HG03066 (cell line): Measurements from ENCODE around the gene RAET1G.
"Not testable (repeated sequence)": the region's sequence is repeated elsewhere in the genome, so short reads cannot be mapped to it uniquely, and the experiment has no call there.

Experiments
- ATAC-seq: cut with Tn5 transposase; IDR thresholded peaks from one replicate; pipeline ENCODE4 v1.9.1; 2021; ENCODE audit warnings: low read depth; ENCODE audit not compliant: unreplicated experiment

RAET1G gene

GRCh38 chr6:149922642-149923326 is at the start of gene RAET1G:
Gene RAET1G (minus strand): TSS chr6:149923121. CDS start chr6:149923010, 111 bp downstream.
- no peak for ATAC-seq

- ATAC-seq = no peak
Measured at GRCh38 chr6:149969635-149970034, 46.7 kb upstream of the RAET1G start.

GRCh38 chr6:149968909-149969308 is 46.0 kb upstream of the RAET1G start:
- ATAC-seq = not testable (repeated sequence)

- ATAC-seq = not testable (repeated sequence)
Measured at GRCh38 chr6:149967999-149968398, 45.1 kb upstream of the RAET1G start.

- ATAC-seq = no peak
Measured at GRCh38 chr6:149967591-149967990, 44.7 kb upstream of the RAET1G start.

GRCh38 chr6:149966319-149966718 is 43.4 kb upstream of the RAET1G start:
- not testable (repeated sequence) for ATAC-seq

GRCh38 chr6:149965194-149966020 is 42.5 kb upstream of the RAET1G start:
- no peak for ATAC-seq

GRCh38 chr6:149964308-149965193 is 41.6 kb upstream of the RAET1G start:
- no peak for ATAC-seq

GRCh38 chr6:149963462-149964307 is 40.8 kb upstream of the RAET1G start, which contains the start of gene ULBP1:
Gene ULBP1 (plus strand): TSS chr6:149963943. CDS start chr6:149964050, 107 bp downstream.
- ATAC-seq = no peak

GRCh38 chr6:149963212-149963461 is 40.2 kb upstream of the RAET1G start:
- ATAC-seq = no peak

- ATAC-seq = no peak
Measured at GRCh38 chr6:149962461-149963211, 39.7 kb upstream of the RAET1G start.

- ATAC-seq = no peak
Measured at GRCh38 chr6:149961728-149962425, 39.0 kb upstream of the RAET1G start.

- no peak for ATAC-seq
Measured at GRCh38 chr6:149960488-149960887, 37.6 kb upstream of the RAET1G start.

GRCh38 chr6:149959806-149960205 is 36.9 kb upstream of the RAET1G start:
- ATAC-seq = not testable (repeated sequence)

- not testable (repeated sequence) for ATAC-seq
Measured at GRCh38 chr6:149958124-149958523, 35.2 kb upstream of the RAET1G start.

GRCh38 chr6:149955654-149956317 is 32.9 kb upstream of the RAET1G start:
- not testable (repeated sequence) for ATAC-seq

- not testable (repeated sequence) for ATAC-seq
Measured at GRCh38 chr6:149954984-149955653, 32.2 kb upstream of the RAET1G start.
